Natural killer cell (primary cell): Measurements from ENCODE around the gene SKAP1. TPM values are rescaled to one million over a fixed set of nuclear protein-coding genes. Genes with fewer than 3 reads are reported as not detected.

ENCODE experiments used
- ATAC-seq, 3 donors: fragments of 150-1000 bp in 2 of 3; fragments of 200-7000 bp in 1 of 3; cut with Tn5 transposase; 1 replicate in 1 of 3; 2 replicates in 2 of 3; pipeline ENCODE4 v1.10.0; 2021; ENCODE audit warnings: mild to moderate bottlenecking in 2 of 3, moderate library complexity in 2 of 3
- DNase-seq, 2 donors: peaks; one replicate each; pipeline versions ENCODE4 v3.0.0 to v3.0.0-alpha.2; 2013 to 2021; ENCODE audit warnings: mixed read lengths in 1 of 2
- H3K27ac ChIP-seq: one replicate; pipeline ENCODE4 v1.5.1; 2013; ENCODE audit warnings: mild to moderate bottlenecking, low read length
- H3K27me3 ChIP-seq: one replicate; pipeline ENCODE4 v1.6.1; 2013; ENCODE audit warnings: low read length; ENCODE audit not compliant: control insufficient read depth, insufficient read depth
- H3K36me3 ChIP-seq: one replicate; pipeline ENCODE4 v1.6.1; 2013; ENCODE audit warnings: low read length; ENCODE audit not compliant: control insufficient read depth, insufficient read depth
- H3K4me1 ChIP-seq: one replicate; pipeline ENCODE4 v1.6.1; 2013; ENCODE audit warnings: low read length; ENCODE audit not compliant: control insufficient read depth, insufficient read depth
- H3K4me3 ChIP-seq: one replicate; pipeline ENCODE4 v1.5.1; 2013; ENCODE audit warnings: low read length
- H3K9me3 ChIP-seq: one replicate; pipeline ENCODE4 v1.6.1; 2013; ENCODE audit warnings: low read length; ENCODE audit not compliant: control insufficient read depth, insufficient read depth
- H3K27ac Mint-ChIP-seq, 2 donors: one replicate each; pipeline ENCODE4 v1.8.0; 2022; ENCODE audit warnings: mild to moderate bottlenecking in 2 of 2, mixed read lengths in 2 of 2, moderate library complexity in 1 of 2
- H3K27me3 Mint-ChIP-seq, 2 donors: one replicate each; pipeline ENCODE4 v1.8.0; 2022; ENCODE audit warnings: low read depth in 2 of 2, mixed read lengths in 2 of 2
- H3K36me3 Mint-ChIP-seq: one replicate; pipeline ENCODE4 v1.8.0; 2022; ENCODE audit warnings: mixed read lengths
- H3K4me1 Mint-ChIP-seq, 2 donors: one replicate each; pipeline ENCODE4 v1.8.0; 2022; ENCODE audit warnings: mixed read lengths in 2 of 2
- H3K4me3 Mint-ChIP-seq: one replicate; pipeline ENCODE4 v1.8.0; 2022; ENCODE audit warnings: mild to moderate bottlenecking, moderate library complexity, mixed read lengths
- H3K9me3 Mint-ChIP-seq, 2 donors: one replicate each; pipeline ENCODE4 v1.8.0; 2022; ENCODE audit warnings: mixed read lengths in 2 of 2
- CTCF ChIP-seq: fragments of 200-600 bp; IDR thresholded peaks from one replicate; pipeline ENCODE4 v1.8.0; 2022; ENCODE audit warnings: antibody characterized with exemption
- WGBS: methylation state at CpG from one replicate; pipeline ENCODE4 v1.1.7; 2013; ENCODE audit warnings: missing lambda C conversion rate; ENCODE audit not compliant: insufficient coverage; 5-methylcytosine and 5-hydroxymethylcytosine counted together
- intact Hi-C: fragments of 100-400 bp; cut with micrococcal nuclease; formaldehyde crosslinking; loops from one replicate; pipeline ENCODE4 v1.14.2; 2022
- total RNA-seq, 4 donors: library from RNA; stranded (reverse); fragments of 120-200 nt in 1 of 4; gene quantifications; one replicate each; pipeline versions ENCODE4 v1.2.3 to v1.2.4, GENCODE V29; 2013 to 2022

The SKAP1 gene
- total RNA-seq, 3 donors from 2014 or later (not counting 1 experiment from before 2014, with no cell fraction given): 168 to 227 (median 190) TPM

GRCh38 chr17:48244814-48245213 lies 185.2 kb downstream of the SKAP1 start:
- Mint-ChIP-seq H3K9me3 (no peaks in the 10 kb centered on the region), H3K4me1 (peaks cover 64 to 68% of the 10 kb centered on the region in 2 donors), H3K36me3 (no peaks in the 10 kb centered on the region), H3K27ac (peak overlapping the region; percentile 56 to 83), H3K4me3 (no peak overlapping the region), H3K27me3 (no peaks in the 10 kb centered on the region)
- Histone ChIP-seq H3K27me3 (no peaks in the 10 kb centered on the region), H3K27ac (no peak overlapping the region), H3K9me3 (no peaks in the 10 kb centered on the region), H3K4me3 (no peak overlapping the region), H3K4me1 (peaks cover 18% of the 10 kb centered on the region), H3K36me3 (peaks cover 11% of the 10 kb centered on the region)
- no peak for ATAC-seq
- DNase-seq: no peak
- 90% methylated on average over 1 of the region's 1 CpG for WGBS
- TF ChIP-seq CTCF: no peak
- intact Hi-C loops: no loop called here

GRCh38 chr17:48244121-48244711 lies 185.8 kb downstream of the SKAP1 start:
- no peaks in the 10 kb centered on the region for H3K27me3 ChIP-seq
- H3K27ac ChIP-seq: no peak overlapping the region
- peaks cover 20% of the 10 kb centered on the region for H3K4me1 ChIP-seq
- H3K4me3 Mint-ChIP-seq: no peak overlapping the region
- no peaks in the 10 kb centered on the region for H3K36me3 Mint-ChIP-seq
- peak overlapping the region; percentile 56 to 83 for H3K27ac Mint-ChIP-seq
- no peaks in the 10 kb centered on the region for H3K9me3 ChIP-seq
- WGBS: 32% methylated on average over 3 of the region's 3 CpGs
- no peaks in the 10 kb centered on the region for H3K27me3 Mint-ChIP-seq
- intact Hi-C loops: no loop called here
- no peak for TF ChIP-seq CTCF
- ATAC-seq (peak in 1 of 3 donors; percentile 18), DNase-seq (peak in 1 of 2 donors; percentile 23)
- H3K4me1 Mint-ChIP-seq: peaks cover 68 to 74% of the 10 kb centered on the region in 2 donors
- no peak overlapping the region for H3K4me3 ChIP-seq
- H3K36me3 ChIP-seq: peaks cover 11% of the 10 kb centered on the region
- no peaks in the 10 kb centered on the region for H3K9me3 Mint-ChIP-seq

GRCh38 chr17:48241770-48242497 lies 188.1 kb downstream of the SKAP1 start:
- Mint-ChIP-seq H3K36me3 (no peaks in the 10 kb centered on the region), H3K27me3 (no peaks in the 10 kb centered on the region), H3K9me3 (no peaks in the 10 kb centered on the region), H3K27ac (peak overlapping the region; percentile 56 to 83), H3K4me3 (no peak overlapping the region), H3K4me1 (peaks cover 79 to 82% of the 10 kb centered on the region in 2 donors)
- H3K9me3 ChIP-seq: no peaks in the 10 kb centered on the region
- no peak overlapping the region for H3K27ac ChIP-seq
- H3K4me3 ChIP-seq: no peak overlapping the region
- peaks cover 27% of the 10 kb centered on the region for H3K4me1 ChIP-seq
- H3K36me3 ChIP-seq: peaks cover 1% of the 10 kb centered on the region
- TF ChIP-seq CTCF: no peak
- intact Hi-C loops: no loop called here
- ATAC-seq: no peak
- no peak for DNase-seq
- WGBS: 97% methylated on average over 7 of the region's 7 CpGs
- H3K27me3 ChIP-seq: no peaks in the 10 kb centered on the region
